Right renal pelvis (tissue), 4 donors: ENCODE data around the gene MARCHF11. TPM values are rescaled to one million over a fixed set of nuclear protein-coding genes. Genes with fewer than 3 reads are reported as not detected.

Source experiments
- DNase-seq, 4 donors: peaks; one replicate each; pipeline ENCODE4 v3.0.0-alpha.2; 2013; ENCODE audit warnings: low read depth in 4 of 4, low spot score in 3 of 4, missing footprints in 1 of 4
- polyA plus RNA-seq, 4 donors: library from polyadenylated mRNA; unstranded; fragments of 120-200 nt; gene quantifications; one replicate each; pipeline ENCODE4 v1.2.1, GENCODE V29; 2013; ENCODE audit not compliant: insufficient read length in 4 of 4

Gene MARCHF11
- polyA plus RNA-seq, 4 donors = 2.5 to 7.4 (median 3.9) TPM

- DNase-seq = no peak
Observed at GRCh38 chr5:16135003-16135402, 44.6 kb downstream of the MARCHF11 start.

DNA sequence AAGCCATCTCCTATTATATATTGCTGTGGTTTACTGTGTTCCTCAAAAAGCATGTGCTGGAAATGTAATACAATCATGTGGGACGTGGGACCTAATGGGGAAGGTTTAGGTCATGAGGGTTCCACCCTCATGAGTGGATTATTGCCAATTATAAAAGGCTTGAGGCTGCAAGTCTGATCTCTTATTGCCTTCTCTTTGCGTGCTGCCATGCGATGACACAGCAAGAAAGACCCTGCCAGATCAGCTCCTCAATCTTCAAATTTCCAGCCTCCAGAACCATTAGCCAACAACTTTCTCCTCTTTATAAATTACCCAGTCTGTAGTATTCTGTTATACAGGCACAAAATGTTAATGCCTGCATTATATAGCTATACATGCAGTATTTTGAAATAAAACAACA lies 45.4 kb downstream of the MARCHF11 start:
- DNase-seq = no peak

- no peak for DNase-seq
Observed at GRCh38 chr5:16131878-16132277, 47.7 kb downstream of the MARCHF11 start.

DNA sequence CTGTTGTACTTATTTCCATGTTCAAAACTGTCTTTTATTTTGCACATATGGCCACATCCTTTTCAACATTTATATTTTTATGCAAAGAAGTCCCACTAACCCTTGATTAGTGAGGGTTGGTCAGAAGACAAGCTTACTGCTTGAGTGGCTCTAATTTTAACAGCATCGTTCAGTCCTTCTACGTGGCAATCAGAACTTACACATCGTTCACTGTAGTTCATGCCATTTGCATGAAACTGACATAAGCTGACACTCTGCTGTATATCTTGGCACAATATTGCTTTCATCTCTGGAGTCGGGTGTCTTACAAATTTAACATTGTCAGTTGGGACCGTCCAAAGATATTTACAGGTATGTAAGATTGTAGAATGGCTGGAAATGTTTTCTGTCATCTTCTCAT lies 50.6 kb downstream of the MARCHF11 start:
- no peak for DNase-seq

GRCh38 chr5:16127865-16128544 lies 51.6 kb downstream of the MARCHF11 start:
- no peak for DNase-seq

- DNase-seq = no peak
Observed at GRCh38 chr5:16120579-16120978, 59.0 kb downstream of the MARCHF11 start.

- DNase-seq = no peak
Observed at GRCh38 chr5:16119790-16120189, 59.8 kb downstream of the MARCHF11 start.

DNA sequence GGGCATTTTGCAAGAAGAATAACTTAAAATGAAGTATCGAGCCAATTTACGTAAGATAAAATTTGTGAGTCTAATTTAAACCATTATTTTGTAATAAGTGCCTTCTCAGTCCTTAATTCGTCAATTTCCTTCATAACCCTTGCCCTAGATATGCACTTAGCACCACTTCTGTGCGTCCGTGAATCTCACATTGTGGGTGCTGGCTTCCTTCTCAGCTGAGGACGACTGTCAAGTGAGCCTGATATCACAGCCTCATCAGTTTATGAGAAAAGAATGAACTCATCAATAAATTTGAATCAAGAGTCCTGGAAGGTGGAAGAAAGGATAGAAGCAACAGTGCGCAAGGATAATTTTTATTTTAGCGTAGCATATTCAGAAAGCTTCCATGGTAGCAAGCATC lies 64.5 kb downstream of the MARCHF11 start:
- no peak for DNase-seq

DNA sequence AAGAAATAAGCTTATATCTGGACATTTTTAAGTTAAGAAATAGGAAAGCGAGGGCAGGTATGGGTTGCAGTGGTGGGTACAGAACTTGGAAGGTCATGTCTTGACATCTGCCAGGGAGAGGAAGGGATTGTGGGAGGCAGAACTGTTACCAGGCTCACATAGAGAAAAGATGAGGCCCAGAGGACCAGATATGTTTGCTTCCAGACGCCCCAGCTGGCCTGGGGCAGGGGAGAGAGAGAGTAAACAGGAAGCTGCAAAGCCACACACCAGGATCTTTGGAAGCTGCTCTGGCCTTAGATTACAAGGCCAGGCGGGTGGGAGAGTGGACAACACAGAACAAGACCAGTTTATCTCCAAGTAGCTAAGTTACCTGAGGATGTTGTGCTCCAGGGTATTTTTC lies 71.2 kb downstream of the MARCHF11 start:
- no peak for DNase-seq

- DNase-seq = no peak
Observed at GRCh38 chr5:16104961-16105360, 74.6 kb downstream of the MARCHF11 start.

- DNase-seq = no peak
Observed at GRCh38 chr5:16095612-16096011, 84.0 kb downstream of the MARCHF11 start.

GRCh38 chr5:16090270-16090669 lies 89.3 kb downstream of the MARCHF11 start:
- no peak for DNase-seq

DNA sequence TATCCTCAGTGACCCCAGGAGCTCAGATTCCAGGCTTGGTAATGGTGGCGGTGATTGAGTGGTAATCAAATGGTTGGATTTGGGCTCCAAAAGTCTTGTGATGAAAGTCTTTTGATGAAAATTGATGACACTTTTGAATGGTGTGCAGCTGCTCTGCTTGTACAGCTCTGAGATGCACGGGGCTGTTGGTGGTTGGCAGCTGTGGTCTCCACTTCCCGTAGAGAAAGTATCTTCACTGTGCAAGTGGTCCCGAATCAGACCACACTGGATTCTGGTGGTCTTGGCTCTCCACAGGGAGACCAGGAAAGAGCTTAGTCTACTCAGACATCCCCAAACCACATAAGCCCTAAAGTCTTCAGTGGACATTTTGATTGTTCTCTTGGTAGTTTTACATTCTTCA lies 96.6 kb downstream of the MARCHF11 start:
- no peak for DNase-seq

DNA sequence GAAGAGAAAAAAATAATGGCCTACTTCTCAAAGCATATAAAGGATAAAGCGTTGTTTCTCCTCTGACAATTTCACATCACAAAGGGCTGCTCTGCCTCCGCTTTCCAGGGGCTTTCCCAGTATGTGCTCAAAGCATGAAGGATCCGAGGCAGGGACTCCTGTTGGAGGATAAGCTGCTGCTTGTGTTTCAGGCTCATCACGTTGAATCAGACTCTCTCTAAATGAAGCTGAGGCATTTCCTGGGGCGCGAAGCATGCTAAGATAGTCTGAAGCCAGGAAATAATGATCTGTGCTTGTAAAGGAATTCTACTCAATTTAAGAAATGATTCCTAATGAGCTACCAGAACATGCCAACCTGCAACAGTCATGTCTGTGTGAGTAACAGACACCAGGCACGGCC lies 97.5 kb downstream of the MARCHF11 start:
- DNase-seq = no peak

GRCh38 chr5:16081376-16081955 lies 98.1 kb downstream of the MARCHF11 start:
- DNase-seq = no peak

- no peak for DNase-seq
Observed at GRCh38 chr5:16076657-16077056, 102.9 kb downstream of the MARCHF11 start.

DNA sequence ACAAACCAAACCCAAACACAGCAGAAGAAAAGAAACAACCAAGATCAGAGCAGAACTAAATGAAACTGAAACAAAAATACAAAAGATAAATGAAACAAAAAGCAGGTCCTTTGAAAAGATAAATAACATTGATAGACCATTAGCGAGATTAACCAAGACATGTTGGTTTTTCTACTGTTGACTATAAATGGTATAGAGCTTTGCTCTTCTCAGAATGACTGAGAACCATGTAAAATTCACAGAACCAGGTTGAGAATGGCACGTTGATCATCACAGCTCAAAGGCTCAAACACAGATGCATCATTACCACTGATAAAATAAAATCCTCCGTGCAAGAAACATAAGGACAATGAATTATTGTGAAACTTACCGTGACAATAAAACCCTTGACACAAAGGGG lies 105.2 kb downstream of the MARCHF11 start:
- no peak for DNase-seq

DNA sequence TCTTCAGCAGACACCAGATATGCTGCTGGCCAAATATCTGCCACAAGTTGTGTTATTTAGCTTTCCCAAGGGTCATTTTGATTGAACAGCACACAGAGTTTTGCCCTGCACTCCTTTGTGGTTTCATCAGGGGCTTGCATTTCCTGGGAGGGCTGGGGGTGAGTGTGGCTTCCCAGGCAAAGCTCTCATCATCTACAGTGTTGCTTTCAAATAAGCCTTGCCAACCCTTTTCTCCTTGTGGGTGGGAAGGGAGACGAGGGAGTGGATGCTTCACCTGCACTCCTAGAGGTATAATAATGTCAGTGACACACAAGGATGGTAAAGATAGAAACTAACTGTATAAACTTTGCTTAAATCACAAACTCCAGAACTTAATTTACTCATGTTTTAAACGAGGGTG lies 107.0 kb downstream of the MARCHF11 start:
- DNase-seq = no peak

GRCh38 chr5:16067415-16067814 lies 112.2 kb downstream of the MARCHF11 start:
- DNase-seq = no peak

- no peak for DNase-seq
Observed at GRCh38 chr5:16066810-16067209, 112.8 kb downstream of the MARCHF11 start.

DNA sequence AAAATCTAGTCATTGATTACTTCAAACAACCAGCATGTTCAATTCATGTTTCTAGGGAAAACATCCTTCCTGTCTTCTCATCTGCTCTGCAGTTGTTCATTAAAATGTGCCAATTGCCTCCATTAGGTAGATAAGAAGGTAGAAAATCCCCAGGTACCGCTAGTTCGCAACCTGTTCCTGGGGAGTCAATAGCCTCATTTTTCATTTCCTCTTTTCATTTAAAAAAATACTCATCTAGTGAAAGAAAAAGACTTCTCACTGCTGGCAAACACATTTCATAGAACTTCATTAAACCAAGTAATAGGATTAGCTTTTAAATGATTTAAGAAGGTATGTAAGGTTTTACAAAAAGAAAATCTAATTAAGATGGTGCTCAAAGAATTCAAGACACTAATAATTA lies 113.3 kb downstream of the MARCHF11 start:
- no peak for DNase-seq

DNA sequence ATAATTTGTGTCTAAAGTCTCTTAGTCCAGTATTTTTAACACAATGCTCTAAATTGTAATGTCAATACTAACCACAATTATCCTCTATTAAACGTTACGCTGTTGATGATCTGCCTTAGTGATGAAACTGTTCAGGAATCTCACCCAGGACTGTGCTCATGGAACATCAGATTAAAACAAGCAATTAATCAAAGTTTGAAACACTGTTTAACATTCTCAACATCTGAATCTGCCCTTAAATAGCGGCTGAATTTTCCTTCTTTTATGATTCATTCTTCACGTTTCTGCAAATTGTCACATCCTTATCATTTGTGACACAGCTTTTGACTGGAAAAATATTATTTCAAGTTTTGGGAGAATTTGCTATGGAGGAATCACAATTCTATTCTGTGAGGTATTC lies 113.8 kb downstream of the MARCHF11 start:
- DNase-seq = no peak
